ENCODE results near the gene LHPP. TPM values are rescaled to one million over a fixed set of nuclear protein-coding genes. Genes with fewer than 3 reads are reported as not detected.
A peak's percentile ranks its signal among the peaks of the same experiment; 100 is the strongest.

LHPP gene
- total RNA-seq, 6 donors from 2014 or later = 12.0 to 21.4 (median 16.4) TPM

DNA sequence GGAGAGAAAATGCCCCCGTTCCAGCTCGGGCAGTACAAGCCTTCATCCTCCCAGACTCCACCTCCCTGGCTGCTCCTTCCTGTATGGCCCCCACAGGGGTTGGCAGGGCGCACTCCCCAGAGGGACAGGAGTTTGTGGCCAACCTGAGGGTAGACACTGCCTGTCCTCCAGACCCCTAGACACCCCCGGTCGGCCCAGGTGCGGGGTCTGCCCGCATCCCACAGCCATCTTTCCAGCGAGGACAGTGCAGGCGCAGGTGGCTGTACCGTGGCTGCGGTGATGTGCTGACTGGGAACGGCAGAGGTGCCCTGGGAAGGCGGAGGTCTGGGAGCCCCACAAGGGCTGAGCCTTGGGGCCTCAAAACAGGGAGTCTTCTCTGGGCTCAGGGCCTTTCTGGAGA is 81.5 kb downstream of the LHPP start:
- no peak overlapping the region for H3K27ac ChIP-seq
- H3K4me3 ChIP-seq = no peak overlapping the region
- no peaks in the 10 kb centered on the region for H3K36me3 ChIP-seq
- DNase-seq (peak in 1 of 2 donors; percentile 72), ATAC-seq (ENCODE audit: low FRiP score in 2 of 2) (no peak)
- peaks cover 0 to 13% (median 6%) of the 10 kb centered on the region in 4 donors for H3K4me1 ChIP-seq
- H3K27me3 ChIP-seq = no peaks in the 10 kb centered on the region
- TF ChIP-seq POLR2A (IDR thresholded peaks at IDR 0.05) (no peak), POLR2AphosphoS5 (IDR thresholded peaks at IDR 0.05) (no peak), EP300 (IDR thresholded peaks at IDR 0.05) (no peak)
- no peaks in the 10 kb centered on the region for H3K9me3 ChIP-seq
- 91% methylated on average over 12 of the region's 13 CpGs; no CpG with 5 or more reads in 1 of the 2 donors for WGBS, 2 donors

- Histone ChIP-seq H3K36me3 (no peaks in the 10 kb centered on the region), H3K9me3 (no peaks in the 10 kb centered on the region), H3K27ac (no peak overlapping the region), H3K27me3 (no peaks in the 10 kb centered on the region), H3K4me3 (no peak overlapping the region), H3K4me1 (peaks cover 0 to 13% (median 6%) of the 10 kb centered on the region in 4 donors)
- WGBS, 2 donors = 89 to 100% methylated on average over 2 to 12 of the region's 12 CpGs
- ATAC-seq (ENCODE audit: low FRiP score in 2 of 2) = no peak
- TF ChIP-seq, protein P1, sequence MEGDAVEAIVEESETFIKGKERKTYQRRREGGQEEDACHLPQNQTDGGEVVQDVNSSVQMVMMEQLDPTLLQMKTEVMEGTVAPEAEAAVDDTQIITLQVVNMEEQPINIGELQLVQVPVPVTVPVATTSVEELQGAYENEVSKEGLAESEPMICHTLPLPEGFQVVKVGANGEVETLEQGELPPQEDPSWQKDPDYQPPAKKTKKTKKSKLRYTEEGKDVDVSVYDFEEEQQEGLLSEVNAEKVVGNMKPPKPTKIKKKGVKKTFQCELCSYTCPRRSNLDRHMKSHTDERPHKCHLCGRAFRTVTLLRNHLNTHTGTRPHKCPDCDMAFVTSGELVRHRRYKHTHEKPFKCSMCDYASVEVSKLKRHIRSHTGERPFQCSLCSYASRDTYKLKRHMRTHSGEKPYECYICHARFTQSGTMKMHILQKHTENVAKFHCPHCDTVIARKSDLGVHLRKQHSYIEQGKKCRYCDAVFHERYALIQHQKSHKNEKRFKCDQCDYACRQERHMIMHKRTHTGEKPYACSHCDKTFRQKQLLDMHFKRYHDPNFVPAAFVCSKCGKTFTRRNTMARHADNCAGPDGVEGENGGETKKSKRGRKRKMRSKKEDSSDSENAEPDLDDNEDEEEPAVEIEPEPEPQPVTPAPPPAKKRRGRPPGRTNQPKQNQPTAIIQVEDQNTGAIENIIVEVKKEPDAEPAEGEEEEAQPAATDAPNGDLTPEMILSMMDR (IDR thresholded peaks at IDR 0.05) = no peak
- TF ChIP-seq POLR2AphosphoS5 (IDR thresholded peaks at IDR 0.05) (no peak), EP300 (IDR thresholded peaks at IDR 0.05) (no peak), POLR2A (IDR thresholded peaks at IDR 0.05) (no peak)
- peak in 1 of 2 donors; percentile 61 for DNase-seq
Measured at GRCh38 chr10:124543971-124544370, 82.3 kb downstream of the LHPP start.

GRCh38 chr10:124544711-124545110 is 83.1 kb downstream of the LHPP start:
- WGBS, 2 donors = 85 to 90% methylated on average over 4 to 15 of the region's 16 CpGs
- DNase-seq (peak in 1 of 2 donors; percentile 78), ATAC-seq (ENCODE audit: low FRiP score in 2 of 2) (peak; percentile 5 to 35)
- H3K36me3 ChIP-seq = no peaks in the 10 kb centered on the region
- H3K4me3 ChIP-seq = no peak overlapping the region
- H3K9me3 ChIP-seq = no peaks in the 10 kb centered on the region
- peaks cover 0 to 13% (median 6%) of the 10 kb centered on the region in 4 donors for H3K4me1 ChIP-seq
- TF ChIP-seq POLR2AphosphoS5 (IDR thresholded peaks at IDR 0.05) = no peak
- no peak for TF ChIP-seq EP300 (IDR thresholded peaks at IDR 0.05)
- no peak for TF ChIP-seq POLR2A (IDR thresholded peaks at IDR 0.05)
- TF ChIP-seq, protein P1 (IDR thresholded peaks at IDR 0.05) = no peak
- no peak overlapping the region for H3K27ac ChIP-seq
- H3K27me3 ChIP-seq = no peaks in the 10 kb centered on the region

- Histone ChIP-seq H3K9me3 (no peaks in the 10 kb centered on the region), H3K4me3 (no peak overlapping the region), H3K36me3 (no peaks in the 10 kb centered on the region), H3K4me1 (peaks cover 0 to 6% (median under 1%) of the 10 kb centered on the region in 4 donors), H3K27ac (no peak overlapping the region), H3K27me3 (no peaks in the 10 kb centered on the region)
- TF ChIP-seq POLR2AphosphoS5 (IDR thresholded peaks at IDR 0.05) (no peak), POLR2A (IDR thresholded peaks at IDR 0.05) (no peak), EP300 (IDR thresholded peaks at IDR 0.05) (no peak)
- TF ChIP-seq, protein P1 (IDR thresholded peaks at IDR 0.05) = no peak
- DNase-seq (no peak), ATAC-seq (ENCODE audit: low FRiP score in 2 of 2) (no peak)
- WGBS, 2 donors = 79 to 85% methylated on average over 13 to 23 of the region's 23 CpGs
Measured at GRCh38 chr10:124545351-124546054, 83.9 kb downstream of the LHPP start.

DNA sequence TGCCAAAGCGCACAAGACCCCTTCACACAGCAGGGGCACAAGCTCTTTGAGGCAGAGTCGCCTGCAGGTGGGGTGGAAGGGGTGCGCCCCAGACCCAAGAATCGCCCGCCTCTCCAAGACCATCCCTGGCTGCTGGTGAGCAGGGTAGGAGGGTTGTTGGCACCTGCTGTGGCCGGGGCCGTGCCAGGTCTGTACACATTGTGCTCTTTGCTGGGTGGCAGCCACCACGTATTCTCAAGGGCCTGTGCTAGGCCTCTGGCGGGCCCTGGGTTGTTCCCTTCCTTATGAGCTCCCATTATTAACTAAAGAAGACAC is 84.4 kb downstream of the LHPP start:
- Histone ChIP-seq H3K27ac (no peak overlapping the region), H3K4me1 (peaks cover 0 to 6% (median 0%) of the 10 kb centered on the region in 4 donors), H3K27me3 (no peaks in the 10 kb centered on the region), H3K36me3 (no peaks in the 10 kb centered on the region), H3K9me3 (no peaks in the 10 kb centered on the region), H3K4me3 (no peak overlapping the region)
- TF ChIP-seq, protein P1 (IDR thresholded peaks at IDR 0.05) = no peak
- TF ChIP-seq POLR2AphosphoS5 (IDR thresholded peaks at IDR 0.05) (no peak), EP300 (IDR thresholded peaks at IDR 0.05) (no peak), POLR2A (IDR thresholded peaks at IDR 0.05) (no peak)
- ATAC-seq (ENCODE audit: low FRiP score in 2 of 2) = no peak
- DNase-seq = peak in 1 of 2 donors; percentile 57
- 78 to 93% methylated on average over 4 to 6 of the region's 9 CpGs for WGBS, 2 donors
